CD4-positive, alpha-beta T cell (primary cell): ENCODE results near the gene SEPHS1. TPM values are rescaled to one million over a fixed set of nuclear protein-coding genes. Genes with fewer than 3 reads are reported as not detected.

Source experiments
- ATAC-seq: fragments of 200-7000 bp; cut with Tn5 transposase; one replicate; pipeline ENCODE4 v1.10.0; 2022; ENCODE audit warnings: mild to moderate bottlenecking; ENCODE audit not compliant: poor library complexity
- CTCF ChIA-PET: fragments of 350-600 bp; sonication (Branson Sonifier 250); formaldehyde crosslinking; loops from one replicate; lab custom pipeline; 2021; ENCODE audit warnings: antibody characterized with exemption, inconsistent platforms; lab: Charles Lee
- POLR2A ChIA-PET: fragments of 350-600 bp; sonication (Branson Sonifier 250); formaldehyde crosslinking; loops from one replicate; lab custom pipeline; 2021; ENCODE audit warnings: antibody characterized with exemption, inconsistent platforms; lab: Charles Lee
- DNase-seq, 14 experiments: peaks; one replicate each; pipeline ENCODE4 v3.0.0-alpha.2; 2013 to 2020; ENCODE audit warnings: mixed read lengths in 2 of 14
- H3K27ac ChIP-seq, 2 donors: one replicate each; pipeline versions ENCODE4 v1.5.1 to v1.7.0; 2013; ENCODE audit warnings: low read length in 2 of 2, low read depth in 1 of 2, mild to moderate bottlenecking in 1 of 2
- H3K27me3 ChIP-seq, 2 experiments: 1 replicate in 1 of 2; 2 replicates in 1 of 2; pipeline versions ENCODE4 v1.6.1 to v1.7.0; 2013; ENCODE audit warnings: low read length in 2 of 2, control low read depth in 1 of 2, mild to moderate bottlenecking in 1 of 2, moderate library complexity in 1 of 2; ENCODE audit not compliant: insufficient read depth in 2 of 2, control insufficient read depth in 1 of 2
- H3K36me3 ChIP-seq: one replicate; pipeline ENCODE4 v1.6.1; 2013; ENCODE audit warnings: low read length, control low read depth; ENCODE audit not compliant: insufficient read depth
- H3K4me1 ChIP-seq: one replicate; pipeline ENCODE4 v1.6.1; 2013; ENCODE audit warnings: low read length, control low read depth; ENCODE audit not compliant: insufficient read depth
- H3K4me3 ChIP-seq: one replicate; pipeline ENCODE4 v1.5.1; 2013; ENCODE audit warnings: mild to moderate bottlenecking, low read length, moderate library complexity
- H3K9me3 ChIP-seq, 2 experiments: 1 replicate in 1 of 2; 2 replicates in 1 of 2; pipeline versions ENCODE4 v1.6.1 to v1.7.0; 2013; ENCODE audit warnings: low read length in 2 of 2, mild to moderate bottlenecking in 2 of 2, control low read depth in 1 of 2, moderate library complexity in 1 of 2; ENCODE audit not compliant: control insufficient read depth in 1 of 2, insufficient read depth in 1 of 2
- H3K27ac Mint-ChIP-seq: one replicate; pipeline ENCODE4 v1.8.0; 2020; ENCODE audit warnings: mixed read lengths
- H3K27me3 Mint-ChIP-seq: one replicate; pipeline ENCODE4 v1.8.0; 2021; ENCODE audit warnings: mixed read lengths
- H3K36me3 Mint-ChIP-seq: one replicate; pipeline ENCODE4 v1.8.0; 2021; ENCODE audit warnings: low read depth, mixed read lengths
- H3K4me1 Mint-ChIP-seq: one replicate; pipeline ENCODE4 v1.8.0; 2021; ENCODE audit warnings: low read depth, mixed read lengths
- H3K4me3 Mint-ChIP-seq: one replicate; pipeline ENCODE4 v1.8.0; 2020; ENCODE audit warnings: mild to moderate bottlenecking, mixed read lengths
- H3K9me3 Mint-ChIP-seq: one replicate; pipeline ENCODE4 v1.8.0; 2020; ENCODE audit warnings: mixed read lengths
- CTCF ChIP-seq: fragments of 200-600 bp; IDR thresholded peaks from one replicate; pipeline ENCODE4 v1.8.0; 2022; ENCODE audit warnings: antibody characterized with exemption, mild to moderate bottlenecking
- intact Hi-C, 2 experiments: fragments of 100-400 bp; cut with DNase I in 1 of 2; cut with micrococcal nuclease in 1 of 2; formaldehyde crosslinking; loops; one replicate each; pipeline versions ENCODE4 v1.15.1 to v1.9.0; 2023 to 2025; cut with DNase I, micrococcal nuclease
- total RNA-seq, 174 experiments: library from RNA in 2 of 174; stranded (reverse) in 2 of 174; gene quantifications; one replicate each; pipeline ENCODE4 v1.2.3 and lab custom pipeline; 2021 to 2026

The SEPHS1 gene
- total RNA-seq, 2 experiments from 2014 or later, result 13.1 to 17.9 TPM

GRCh38 chr10:13390604-13391522 is 42.8 kb upstream of the SEPHS1 start:
- Histone ChIP-seq H3K27me3 (peaks cover 0 to 5% of the 10 kb centered on the region in 2 experiments), H3K4me3 (no peak overlapping the region)
- H3K4me3 Mint-ChIP-seq, result no peak overlapping the region

GRCh38 chr10:13388478-13389230 is 40.6 kb upstream of the SEPHS1 start:
- Mint-ChIP-seq H3K36me3 (no peaks in the 10 kb centered on the region), H3K9me3 (no peaks in the 10 kb centered on the region), H3K27ac (no peak overlapping the region), H3K27me3 (peaks cover 43% of the 10 kb centered on the region), H3K4me1 (no peaks in the 10 kb centered on the region), H3K4me3 (no peak overlapping the region)
- no peak for ATAC-seq
- no peaks in the 10 kb centered on the region for H3K9me3 ChIP-seq
- H3K36me3 ChIP-seq, result no peaks in the 10 kb centered on the region
- intact Hi-C loops, result no loop called here
- CTCF ChIA-PET, result no interaction called here
- TF ChIP-seq CTCF, result no peak
- H3K4me3 ChIP-seq, result no peak overlapping the region
- H3K4me1 ChIP-seq, result no peaks in the 10 kb centered on the region
- peaks cover 7 to 8% of the 10 kb centered on the region in 2 experiments for H3K27me3 ChIP-seq
- POLR2A ChIA-PET, result no interaction called here
- no peak for DNase-seq
- no peak overlapping the region for H3K27ac ChIP-seq

More at GRCh38 chr10:13390604-13391522, 42.8 kb upstream of the SEPHS1 start:
- TF ChIP-seq CTCF, result no peak
- CTCF ChIA-PET, result no interaction called here
- DNase-seq (peak in 1 of 14 experiments; percentile 13), ATAC-seq (no peak)
- H3K9me3 ChIP-seq, result no peaks in the 10 kb centered on the region
- intact Hi-C loops, result no loop called here
- no peaks in the 10 kb centered on the region for H3K9me3 Mint-ChIP-seq
- H3K27ac Mint-ChIP-seq, result no peak overlapping the region
- no peaks in the 10 kb centered on the region for H3K36me3 Mint-ChIP-seq
- no peaks in the 10 kb centered on the region for H3K36me3 ChIP-seq
- no peaks in the 10 kb centered on the region for H3K4me1 ChIP-seq
- POLR2A ChIA-PET, result no interaction called here
- H3K27me3 Mint-ChIP-seq, result peaks cover 42% of the 10 kb centered on the region
- no peaks in the 10 kb centered on the region for H3K4me1 Mint-ChIP-seq
- no peak overlapping the region for H3K27ac ChIP-seq

GRCh38 chr10:13386021-13386420 is 37.9 kb upstream of the SEPHS1 start:
- peaks cover 11 to 31% of the 10 kb centered on the region in 2 experiments for H3K27me3 ChIP-seq
- intact Hi-C loops, result no loop called here
- ATAC-seq (no peak), DNase-seq (no peak)
- H3K27me3 Mint-ChIP-seq, result peaks cover 48% of the 10 kb centered on the region
- H3K36me3 ChIP-seq, result no peaks in the 10 kb centered on the region
- H3K36me3 Mint-ChIP-seq, result no peaks in the 10 kb centered on the region
- no peak for TF ChIP-seq CTCF
- no peaks in the 10 kb centered on the region for H3K9me3 ChIP-seq
- ChIA-PET POLR2A (no interaction called here), CTCF (no interaction called here)
- no peaks in the 10 kb centered on the region for H3K9me3 Mint-ChIP-seq
- H3K4me3 ChIP-seq, result no peak overlapping the region
- peaks cover 10% of the 10 kb centered on the region for H3K4me1 ChIP-seq
- no peak overlapping the region for H3K27ac ChIP-seq
- peaks cover 11% of the 10 kb centered on the region for H3K4me1 Mint-ChIP-seq
- no peak overlapping the region for H3K27ac Mint-ChIP-seq
- no peak overlapping the region for H3K4me3 Mint-ChIP-seq
